HG03103 (cell line): ENCODE results near the gene SLC6A16.
"Not testable (repeated sequence)": the region's sequence is repeated elsewhere in the genome, so short reads cannot be mapped to it uniquely, and the experiment has no call there.

ENCODE experiments used
- ATAC-seq: cut with Tn5 transposase; IDR thresholded peaks from one replicate; pipeline ENCODE4 v1.9.1; 2021; ENCODE audit warnings: low read depth; ENCODE audit not compliant: unreplicated experiment

SLC6A16 gene

DNA sequence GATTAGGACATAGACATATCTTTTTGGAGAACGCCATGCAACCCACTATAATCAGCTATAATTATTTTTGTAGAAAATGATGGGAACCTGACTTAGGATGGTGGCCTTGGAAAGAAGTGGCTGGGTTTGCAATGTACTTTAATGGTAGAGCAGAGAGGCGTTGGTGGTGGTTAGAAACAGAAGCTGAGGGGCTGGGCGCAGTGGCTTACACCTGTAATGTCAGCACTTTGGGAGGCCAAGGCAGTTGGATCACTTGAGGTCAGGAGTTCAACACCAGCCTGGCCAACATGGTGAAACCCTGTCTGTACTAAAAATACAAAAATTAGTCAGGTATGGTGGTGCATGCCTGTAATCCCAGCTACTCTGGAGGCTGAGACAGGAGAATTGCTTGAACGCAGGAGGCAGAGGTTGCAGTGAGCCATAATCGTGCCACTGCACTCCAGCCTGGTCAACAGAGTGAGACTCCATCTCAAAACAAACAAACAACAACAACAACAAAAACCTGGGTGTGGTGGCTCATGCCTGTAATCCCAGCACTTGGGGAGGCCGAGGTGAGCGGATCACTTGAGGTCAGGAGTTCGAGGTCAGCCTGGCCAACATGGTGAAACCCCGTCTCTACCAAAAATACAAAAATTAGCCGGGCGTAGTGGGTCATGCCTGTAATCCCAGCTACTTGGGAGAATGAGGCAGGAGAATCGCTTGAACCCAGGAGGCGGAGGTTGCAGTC lies 7.9 kb upstream of the SLC6A16 start:
- not testable (repeated sequence) for ATAC-seq

DNA sequence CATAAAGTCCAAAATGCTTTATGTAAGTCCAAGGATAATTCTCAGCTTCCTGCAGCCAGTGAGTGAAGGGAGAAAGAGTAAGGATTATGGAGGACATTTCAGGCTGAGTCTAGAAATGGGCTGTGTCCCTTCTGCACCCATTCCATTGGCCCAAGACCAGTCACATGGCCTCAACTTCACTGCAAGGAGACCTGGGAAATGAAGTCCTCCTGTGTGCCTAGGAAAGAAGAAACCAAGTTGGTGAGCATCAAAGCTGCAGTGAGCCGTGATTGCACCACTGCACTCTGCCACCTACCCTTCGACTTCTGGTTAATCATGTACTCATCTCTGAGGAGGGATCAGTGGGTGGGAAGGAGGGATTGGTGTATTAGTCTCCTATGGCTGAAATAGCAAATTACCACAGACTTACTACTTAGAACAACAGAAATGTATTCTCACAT lies 6.6 kb upstream of the SLC6A16 start:
- no peak for ATAC-seq

DNA sequence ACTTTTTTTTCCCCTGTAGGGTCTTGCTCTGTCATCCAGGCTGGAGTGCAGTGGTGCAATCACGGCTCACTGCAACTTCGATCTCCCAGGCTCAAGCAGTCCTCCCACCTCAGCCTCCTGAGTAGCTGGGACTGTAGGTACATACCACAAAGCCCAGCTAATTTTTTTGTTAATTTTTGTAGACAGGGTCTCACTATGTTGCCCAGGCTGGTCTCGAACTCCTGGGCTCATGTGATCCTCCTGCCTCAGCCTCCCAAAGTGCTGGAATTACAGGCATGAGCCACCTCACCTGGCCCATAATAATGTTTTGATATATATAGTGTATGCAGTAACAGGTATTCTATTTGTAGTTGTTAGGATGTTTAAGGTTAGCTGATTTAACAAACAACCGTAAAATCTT lies 6.2 kb upstream of the SLC6A16 start:
- not testable (repeated sequence) for ATAC-seq

DNA sequence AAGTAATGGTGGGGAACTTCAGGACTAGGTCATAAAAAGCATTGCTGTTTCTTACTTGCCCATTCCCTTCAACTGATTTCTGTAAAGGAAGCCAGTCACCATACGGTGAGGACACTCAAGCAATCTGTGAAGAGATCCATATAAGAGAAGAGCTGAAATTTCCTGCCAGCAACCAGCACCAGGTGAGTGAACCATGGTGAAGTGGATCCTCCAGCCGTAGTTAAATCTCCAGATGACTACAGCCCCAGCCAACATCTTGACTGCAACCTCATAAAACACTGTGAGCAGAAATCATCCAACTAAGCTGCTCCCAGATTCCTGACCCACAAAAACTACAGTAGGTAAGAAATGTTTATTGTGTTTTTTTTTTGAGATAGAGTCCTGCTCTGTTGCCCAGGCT lies 3.8 kb upstream of the SLC6A16 start:
- ATAC-seq = no peak

DNA sequence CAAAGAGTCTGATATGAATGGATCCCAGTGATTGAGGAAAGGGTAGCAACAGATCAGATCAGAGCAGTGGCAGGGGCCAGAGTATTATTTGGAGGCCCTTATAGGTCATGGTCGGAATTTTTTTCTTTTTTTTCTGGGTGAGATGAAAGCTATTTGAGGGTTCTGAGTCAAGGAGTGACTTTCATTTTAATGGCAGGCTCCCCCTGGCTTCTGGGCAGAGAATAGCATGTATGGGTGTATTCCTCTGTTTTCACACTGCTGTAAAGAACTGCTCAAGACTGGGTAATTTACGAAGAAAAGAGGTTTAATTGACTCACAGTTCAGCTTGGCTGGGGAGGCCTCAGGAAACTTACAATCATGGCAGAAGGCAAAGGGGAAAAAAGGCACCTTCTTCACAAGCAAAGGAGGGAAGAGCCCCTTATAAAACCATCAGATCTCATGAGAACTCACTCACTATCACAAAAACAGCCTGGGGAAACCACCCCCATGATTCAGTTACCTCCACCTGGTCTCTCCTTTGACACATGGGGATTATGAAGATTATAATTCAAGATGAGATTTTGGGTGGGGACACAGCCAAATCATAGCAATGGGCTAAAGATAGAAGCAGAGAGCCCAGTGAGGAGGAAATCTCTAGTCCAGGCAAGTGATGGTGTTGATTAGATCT lies 3.0 kb upstream of the SLC6A16 start:
- no peak for ATAC-seq

DNA sequence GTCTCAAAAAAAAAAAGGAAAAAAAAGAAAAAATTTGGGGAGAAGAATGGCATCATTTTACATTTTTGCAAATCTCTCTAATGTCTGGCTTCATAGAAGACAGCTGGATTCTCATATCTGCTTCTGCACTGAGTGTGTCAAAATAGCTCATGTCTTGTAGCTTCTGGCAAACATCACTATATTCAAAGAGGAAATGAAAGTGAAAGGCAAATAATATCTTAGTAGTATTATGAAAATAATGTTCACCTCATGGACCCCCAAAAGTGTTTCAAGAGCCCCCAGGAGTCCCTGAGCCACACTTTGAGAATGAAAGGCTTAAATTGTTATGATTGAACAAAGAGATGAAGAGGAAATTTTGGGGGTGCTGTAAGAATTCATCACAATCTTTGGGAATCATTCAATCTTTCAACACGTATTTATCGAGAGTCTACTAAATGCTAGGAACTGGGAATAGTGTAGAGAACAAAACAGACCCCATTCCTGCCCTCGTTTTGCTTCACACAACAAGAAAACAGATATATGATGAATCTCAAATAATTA lies 1.2 kb upstream of the SLC6A16 start:
- no peak for ATAC-seq

DNA sequence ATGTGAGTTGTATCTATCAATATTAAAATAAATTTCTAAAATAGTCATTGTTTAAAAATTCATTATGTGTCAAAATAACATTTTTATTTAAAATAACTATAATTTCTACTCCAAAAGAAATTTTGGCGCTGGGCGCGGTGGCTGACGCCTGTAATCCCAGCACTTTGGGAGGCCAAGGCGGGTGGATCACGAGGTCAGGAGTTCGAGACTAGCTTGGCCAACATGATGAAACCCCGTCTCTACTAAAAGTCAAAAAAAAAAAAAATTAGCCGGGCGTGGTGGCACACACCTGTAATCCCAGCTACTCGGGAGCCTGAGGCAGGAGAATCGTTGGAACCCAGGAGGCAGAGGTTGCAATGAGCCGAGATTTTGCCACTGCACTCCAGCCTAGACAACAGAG lies 765 bp upstream of the SLC6A16 start:
- ATAC-seq = not testable (repeated sequence)

DNA sequence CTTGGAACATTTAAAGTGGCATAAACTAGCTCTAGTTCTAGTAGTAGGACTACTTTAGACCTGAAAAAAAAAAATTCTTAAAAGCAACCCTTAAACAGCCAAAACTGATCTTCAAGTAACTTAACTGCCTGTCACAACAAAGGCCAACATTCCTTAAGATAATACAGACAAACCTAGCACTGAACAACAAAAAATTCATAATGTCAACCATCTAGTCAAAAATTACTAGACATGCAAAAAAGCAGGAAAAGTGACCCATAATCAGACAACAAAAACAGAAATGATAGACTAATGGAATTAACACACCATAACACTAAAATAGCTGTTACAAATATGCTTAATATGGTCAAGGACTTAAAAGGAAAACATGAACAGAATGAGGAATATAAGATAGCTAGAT lies 6.7 kb downstream of the SLC6A16 start:
- no peak for ATAC-seq

DNA sequence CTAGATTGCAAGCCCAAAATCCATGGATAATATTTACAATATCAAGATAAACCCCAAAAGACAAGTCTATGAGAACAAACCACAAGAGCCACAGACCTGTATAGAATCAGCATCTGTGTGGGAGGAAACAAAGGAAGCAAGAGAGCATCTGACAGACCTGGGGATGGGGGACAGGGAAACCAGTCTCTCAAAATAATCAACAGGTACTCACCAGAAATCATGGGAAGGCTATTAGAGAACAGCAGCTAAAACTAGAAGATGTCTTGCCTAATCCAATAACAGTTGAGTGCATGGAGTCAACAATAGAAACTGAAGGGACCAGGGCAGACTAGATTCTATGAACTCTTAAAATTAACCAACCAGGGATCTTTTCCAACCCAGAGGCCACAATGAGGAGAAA lies 8.7 kb downstream of the SLC6A16 start:
- no peak for ATAC-seq

DNA sequence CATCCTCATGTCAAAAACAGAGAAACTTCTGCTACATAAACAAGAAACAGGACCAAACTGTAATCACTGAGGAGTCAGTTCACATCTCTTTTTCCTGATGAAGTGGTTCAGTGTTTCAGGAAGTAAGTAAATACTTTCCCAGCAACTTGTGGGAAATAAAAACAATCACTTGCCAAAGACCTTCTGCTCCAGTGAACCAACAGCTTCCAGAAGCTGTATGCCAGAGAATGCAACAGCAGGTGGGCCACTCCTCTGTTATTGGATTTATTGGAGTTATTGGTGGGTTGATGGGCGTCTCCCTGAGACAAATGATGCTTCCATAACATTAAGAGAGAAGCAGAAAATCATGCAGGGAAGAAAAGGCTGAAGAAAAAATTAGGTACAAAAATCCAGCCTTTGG lies 9.9 kb downstream of the SLC6A16 start:
- ATAC-seq = no peak

DNA sequence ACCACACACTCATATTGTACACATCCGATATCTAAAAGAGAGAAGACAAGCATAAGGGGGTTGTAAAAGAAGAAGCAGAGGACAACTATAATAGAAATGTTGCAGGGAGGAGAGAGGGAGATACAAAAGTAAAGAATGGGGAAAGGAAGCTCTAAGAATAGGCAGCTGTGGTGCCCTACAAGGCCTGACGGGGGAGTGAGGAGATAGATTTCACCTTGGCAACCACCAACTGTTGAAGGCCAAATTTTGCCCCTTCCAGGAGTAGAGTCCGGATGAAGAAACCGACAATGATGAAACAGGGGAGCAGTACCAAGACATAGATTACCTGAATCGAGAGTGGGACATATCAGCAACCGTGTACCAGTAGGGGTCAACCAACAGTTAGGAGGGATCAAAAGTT lies 15.9 kb downstream of the SLC6A16 start:
- ATAC-seq = no peak

DNA sequence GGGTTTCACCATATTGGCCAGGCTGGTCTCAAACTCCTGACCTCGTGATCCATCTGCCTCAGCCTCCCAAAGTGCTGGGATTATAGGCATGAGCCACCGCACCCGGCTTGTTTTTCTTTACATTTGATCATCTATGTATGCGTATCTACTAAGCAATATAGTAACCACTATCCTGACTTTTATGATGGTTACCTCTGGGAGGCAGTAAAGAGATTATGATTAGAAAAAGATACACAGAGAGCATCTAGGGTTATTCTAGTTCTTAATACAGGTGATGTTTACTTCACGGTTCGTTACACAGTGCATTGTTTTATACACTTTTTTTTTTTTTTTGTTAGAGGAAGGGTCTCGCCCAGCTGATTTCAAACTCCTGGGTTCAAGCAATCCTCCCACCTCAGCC lies 18.3 kb downstream of the SLC6A16 start:
- ATAC-seq = not testable (repeated sequence)

DNA sequence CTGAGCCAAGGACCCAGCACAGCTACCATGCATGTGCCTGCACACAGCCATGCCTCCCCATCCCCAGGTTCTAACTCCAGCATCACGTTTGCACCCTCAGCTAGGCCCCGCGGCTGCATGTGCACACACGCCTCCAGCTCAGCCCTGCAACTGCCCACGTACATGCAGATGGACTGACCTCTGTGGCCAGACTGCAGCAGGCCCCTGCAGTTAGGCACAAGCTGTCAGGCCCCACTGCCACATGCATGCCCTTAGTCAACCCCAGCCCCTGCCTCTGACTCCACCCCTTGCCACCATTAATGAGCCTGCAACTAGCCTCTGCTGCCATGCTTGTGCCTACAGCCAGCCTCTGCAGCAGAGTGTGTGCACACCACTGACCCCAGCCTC lies 23.1 kb downstream of the SLC6A16 start:
- ATAC-seq = no peak

DNA sequence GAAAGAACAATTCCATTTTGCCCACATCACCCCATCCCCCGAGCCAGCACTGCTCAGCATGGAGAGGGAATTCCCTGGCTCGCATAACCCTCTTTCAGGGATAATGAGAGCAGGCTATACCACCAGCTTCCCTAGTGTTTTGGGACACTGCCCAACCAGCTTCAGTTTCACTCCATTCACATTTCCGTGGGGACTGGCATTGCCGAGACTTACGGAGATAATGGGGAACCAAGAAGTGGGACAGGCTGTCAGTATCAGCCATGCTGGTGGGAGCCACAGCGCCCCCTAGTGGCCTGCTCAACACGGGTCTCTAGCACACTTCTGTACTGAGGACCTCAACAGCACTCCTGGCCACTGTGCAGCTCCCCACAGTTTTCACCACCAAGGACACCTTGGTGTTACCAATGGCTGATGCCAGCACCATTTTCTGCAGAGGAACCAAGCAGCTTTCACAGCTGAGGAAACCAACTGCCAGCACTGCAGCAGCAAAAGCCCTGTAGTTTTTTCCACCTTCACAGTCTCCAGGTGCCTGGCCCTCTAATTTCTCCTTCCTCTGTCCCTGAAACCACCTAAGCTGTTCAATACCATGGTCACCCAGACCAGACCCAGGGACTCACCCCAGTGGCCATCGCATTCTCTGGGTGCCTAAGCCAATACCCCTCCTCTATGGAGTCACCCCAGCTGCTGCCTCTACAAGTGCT lies 23.7 kb downstream of the SLC6A16 start:
- ATAC-seq = no peak

DNA sequence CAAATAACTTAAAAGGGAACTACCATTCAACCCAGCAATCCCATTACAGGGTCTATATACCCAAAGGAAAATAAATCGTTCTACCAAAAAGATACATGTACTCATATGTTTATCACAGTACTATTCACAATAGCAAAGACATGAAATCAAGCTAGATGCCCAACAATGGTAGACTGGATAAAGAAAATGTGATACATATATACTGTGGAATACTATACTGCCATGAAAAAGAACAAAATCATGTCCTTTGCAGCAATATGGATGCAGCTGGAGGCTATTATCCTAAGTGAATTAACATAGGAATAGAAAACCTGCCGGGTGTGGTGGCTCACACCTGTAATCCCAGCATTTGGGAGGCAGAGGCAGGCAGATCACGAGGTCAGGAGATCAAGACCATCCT lies 26.3 kb downstream of the SLC6A16 start:
- not testable (repeated sequence) for ATAC-seq

DNA sequence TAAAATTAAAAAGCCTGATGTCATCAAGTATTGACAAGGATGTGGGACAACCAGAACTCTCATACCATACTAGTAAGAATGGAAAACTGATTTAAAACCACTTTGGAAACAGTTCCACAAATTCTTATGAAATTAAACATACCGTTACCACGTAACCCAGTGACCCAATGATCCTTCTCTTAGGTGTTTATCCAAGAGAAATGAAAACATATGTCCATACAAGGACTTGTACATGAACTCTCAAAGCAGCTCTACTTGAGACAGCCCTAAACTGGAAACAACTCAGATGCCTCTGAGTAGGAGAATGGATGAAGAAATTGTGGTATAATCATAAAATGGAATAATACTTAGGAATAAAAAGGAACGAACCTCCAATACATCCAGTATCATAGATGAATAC lies 27.6 kb downstream of the SLC6A16 start:
- no peak for ATAC-seq

DNA sequence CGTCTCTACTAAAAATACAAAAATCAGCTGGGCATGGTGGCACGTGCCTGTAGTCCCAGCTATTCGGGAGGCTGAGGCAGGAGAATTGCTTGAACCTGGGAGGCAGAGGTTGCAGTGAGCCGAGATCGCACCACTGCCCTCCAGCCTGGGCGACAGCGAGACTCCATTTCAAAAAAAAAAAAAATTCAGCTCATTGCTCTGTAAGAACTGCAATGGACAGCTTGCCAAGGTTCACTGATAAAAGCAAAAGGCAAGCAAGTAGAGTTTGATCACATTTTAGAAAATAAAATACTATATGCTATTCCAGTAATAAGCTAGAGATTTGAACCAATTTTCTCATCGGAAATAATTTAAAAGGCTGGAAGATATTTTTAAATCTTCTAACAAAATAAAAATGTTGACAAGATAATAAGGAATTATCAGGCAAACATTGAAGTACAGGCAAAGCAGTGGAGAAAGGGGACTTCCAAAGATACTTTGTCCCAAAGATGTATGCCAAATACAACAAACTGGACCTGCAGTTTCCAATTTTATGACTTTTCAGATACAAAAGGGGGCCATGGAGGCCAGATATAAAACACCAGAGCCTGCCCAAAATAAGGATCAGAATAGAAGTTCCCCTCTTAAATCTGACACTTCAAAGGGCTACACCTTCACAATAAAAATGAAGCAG lies 29.6 kb downstream of the SLC6A16 start:
- no peak for ATAC-seq

DNA sequence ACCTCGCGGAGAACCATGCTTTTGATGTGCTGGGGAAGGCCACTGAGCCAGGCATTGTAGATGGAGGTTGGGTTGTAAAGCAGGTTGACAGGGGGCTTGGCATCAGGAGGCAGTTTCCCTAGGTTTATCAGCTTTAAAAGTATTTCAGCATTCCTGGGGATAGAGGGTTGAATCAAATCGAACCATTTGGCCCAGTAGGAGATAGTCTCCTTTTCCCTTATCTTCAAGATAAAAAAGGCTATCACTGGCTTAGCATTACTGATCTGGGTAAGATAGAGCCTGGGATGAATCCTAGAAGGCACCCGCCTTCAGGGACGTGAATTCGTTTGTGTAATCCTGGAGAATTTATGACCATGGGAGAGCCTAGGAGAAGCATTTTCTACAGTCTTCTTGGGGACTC lies 30.6 kb downstream of the SLC6A16 start:
- no peak for ATAC-seq

DNA sequence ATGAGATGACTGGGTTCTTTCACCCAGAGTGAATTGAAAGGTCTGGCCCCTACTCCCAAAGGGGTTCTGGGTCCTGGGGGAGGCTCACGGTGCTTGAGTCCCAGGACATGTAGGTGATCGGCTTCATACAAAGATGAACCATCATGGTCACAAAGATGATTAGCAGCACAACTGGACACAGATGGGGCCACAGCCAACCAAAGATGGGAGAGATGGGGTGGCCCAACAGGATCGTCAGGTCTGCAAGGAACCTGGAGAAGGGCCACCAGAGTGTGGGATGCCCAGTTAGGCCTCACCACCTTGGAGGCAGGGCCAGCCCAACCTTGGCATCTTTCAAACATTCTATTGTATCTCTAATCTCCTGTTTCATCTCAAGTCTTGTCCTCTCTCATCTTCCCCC lies 34.5 kb downstream of the SLC6A16 start:
- ATAC-seq = no peak

DNA sequence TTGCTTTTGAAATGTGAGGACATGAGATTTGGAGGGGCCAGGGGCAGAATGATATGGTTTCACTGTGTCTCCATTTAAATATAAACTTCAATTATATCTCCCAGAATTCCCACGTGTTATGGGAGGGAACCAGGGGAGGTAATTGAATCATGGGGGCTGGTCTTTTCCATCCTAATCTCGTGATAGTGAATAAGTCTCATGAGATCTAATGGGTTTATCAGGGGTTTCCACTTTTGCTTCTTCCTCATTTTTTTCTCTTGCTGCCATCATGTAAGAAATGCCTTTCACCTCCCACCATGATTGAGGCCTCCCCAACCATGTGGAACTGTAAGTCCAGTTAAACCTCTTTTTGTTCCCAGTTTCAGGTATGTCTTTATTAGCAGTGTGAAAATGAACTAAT lies 35.7 kb downstream of the SLC6A16 start:
- not testable (repeated sequence) for ATAC-seq

DNA sequence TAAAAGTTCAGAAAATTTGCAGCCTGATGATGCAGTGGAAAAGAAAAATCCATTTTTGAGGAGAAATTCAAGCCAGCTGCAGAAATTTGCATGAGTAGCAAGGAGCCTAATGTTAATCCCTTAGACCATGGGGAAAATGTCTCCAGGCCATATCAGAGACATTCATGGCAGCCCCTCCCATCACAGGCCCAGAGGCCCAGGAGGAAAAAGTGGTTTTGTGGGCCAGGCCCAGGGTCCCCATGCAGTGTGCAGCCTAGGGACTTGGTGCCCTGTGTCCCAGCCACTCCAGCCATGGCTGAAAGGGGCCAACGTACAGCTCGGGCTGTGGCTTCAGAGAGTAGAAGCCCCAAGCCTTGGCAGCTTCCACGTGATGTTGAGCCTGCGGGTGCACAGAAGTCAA lies 36.8 kb downstream of the SLC6A16 start:
- not testable (repeated sequence) for ATAC-seq
